WERI-Rb-1 (cell line): ENCODE data around the gene FBXW8.

Source experiments
- DNase-seq: peaks from one replicate; pipeline ENCODE4 v3.0.0-alpha.2; 2020
- H3K27ac ChIP-seq: fragments of 250-450 bp; sonication (Bioruptor Pico); 2 replicates; pipeline ENCODE4 v1.5.1; 2020; ENCODE audit warnings: mild to moderate bottlenecking, moderate library complexity
- H3K27me3 ChIP-seq: fragments of 250-450 bp; sonication (Bioruptor Pico); 2 replicates; pipeline ENCODE4 v1.5.1; 2021; ENCODE audit warnings: mild to moderate bottlenecking, low read depth, moderate library complexity; ENCODE audit not compliant: insufficient read depth, severe bottlenecking
- H3K36me3 ChIP-seq: fragments of 250-450 bp; sonication (Bioruptor Pico); 2 replicates; pipeline ENCODE4 v1.5.1; 2020; ENCODE audit warnings: mild to moderate bottlenecking, moderate library complexity
- H3K4me3 ChIP-seq: 2 replicates; pipeline ENCODE4 v1.5.1; 2011; ENCODE audit warnings: low read depth, mild to moderate bottlenecking, control low read depth, low read length
- H3K9me3 ChIP-seq: fragments of 250-450 bp; sonication (Bioruptor Pico); 2 replicates; pipeline ENCODE4 v1.5.1; 2021; ENCODE audit warnings: mild to moderate bottlenecking, moderate library complexity; ENCODE audit not compliant: severe bottlenecking
- CTCF ChIP-seq: IDR thresholded peaks from 2 replicates; pipeline ENCODE4 v1.5.1; 2011; ENCODE audit warnings: low read depth, mild to moderate bottlenecking, control low read depth, inconsistent platforms, low read length

The FBXW8 gene

GRCh38 chr12:117020536-117021220 lies 109.9 kb downstream of the FBXW8 start:
- Histone ChIP-seq H3K27me3 (no peaks in the 10 kb centered on the region), H3K27ac (no peak overlapping the region), H3K36me3 (peaks cover 17% of the 10 kb centered on the region), H3K4me3 (no peak overlapping the region), H3K9me3 (no peaks in the 10 kb centered on the region)
- no peak for DNase-seq
- no peak for TF ChIP-seq CTCF

GRCh38 chr12:117022465-117022864 lies 111.7 kb downstream of the FBXW8 start:
- no peak overlapping the region for H3K27ac ChIP-seq
- H3K27me3 ChIP-seq = no peaks in the 10 kb centered on the region
- H3K4me3 ChIP-seq = no peak overlapping the region
- no peaks in the 10 kb centered on the region for H3K9me3 ChIP-seq
- peaks cover 22% of the 10 kb centered on the region for H3K36me3 ChIP-seq
- no peak for TF ChIP-seq CTCF
- no peak for DNase-seq

GRCh38 chr12:117023998-117024960 lies 113.5 kb downstream of the FBXW8 start:
- no peak for TF ChIP-seq CTCF
- H3K4me3 ChIP-seq = no peak overlapping the region
- H3K36me3 ChIP-seq = peaks cover 34% of the 10 kb centered on the region
- H3K9me3 ChIP-seq = no peaks in the 10 kb centered on the region
- no peak overlapping the region for H3K27ac ChIP-seq
- no peak for DNase-seq
- H3K27me3 ChIP-seq = no peaks in the 10 kb centered on the region

- DNase-seq = no peak
- H3K27ac ChIP-seq = no peak overlapping the region
- no peak for TF ChIP-seq CTCF
- H3K4me3 ChIP-seq = no peak overlapping the region
- H3K9me3 ChIP-seq = no peaks in the 10 kb centered on the region
- no peaks in the 10 kb centered on the region for H3K27me3 ChIP-seq
- peaks cover 34% of the 10 kb centered on the region for H3K36me3 ChIP-seq
These were observed 114.3 kb downstream of the FBXW8 start for GRCh38 chr12:117024961-117025480.

GRCh38 chr12:117025481-117026151 lies 114.9 kb downstream of the FBXW8 start:
- Histone ChIP-seq H3K4me3 (no peak overlapping the region), H3K27me3 (no peaks in the 10 kb centered on the region), H3K9me3 (no peaks in the 10 kb centered on the region), H3K27ac (no peak overlapping the region), H3K36me3 (peaks cover 34% of the 10 kb centered on the region)
- TF ChIP-seq CTCF = peak; percentile 83
- DNase-seq = peak; percentile 69
